Kasumi-1 (cell line): ENCODE data around the gene BCORL1.

Experiments used
- DNase-seq, 2 experiments: peaks; one replicate each; lab custom pipeline; 2025; lab: John Stamatoyannopoulos, UW

Gene BCORL1

DNA sequence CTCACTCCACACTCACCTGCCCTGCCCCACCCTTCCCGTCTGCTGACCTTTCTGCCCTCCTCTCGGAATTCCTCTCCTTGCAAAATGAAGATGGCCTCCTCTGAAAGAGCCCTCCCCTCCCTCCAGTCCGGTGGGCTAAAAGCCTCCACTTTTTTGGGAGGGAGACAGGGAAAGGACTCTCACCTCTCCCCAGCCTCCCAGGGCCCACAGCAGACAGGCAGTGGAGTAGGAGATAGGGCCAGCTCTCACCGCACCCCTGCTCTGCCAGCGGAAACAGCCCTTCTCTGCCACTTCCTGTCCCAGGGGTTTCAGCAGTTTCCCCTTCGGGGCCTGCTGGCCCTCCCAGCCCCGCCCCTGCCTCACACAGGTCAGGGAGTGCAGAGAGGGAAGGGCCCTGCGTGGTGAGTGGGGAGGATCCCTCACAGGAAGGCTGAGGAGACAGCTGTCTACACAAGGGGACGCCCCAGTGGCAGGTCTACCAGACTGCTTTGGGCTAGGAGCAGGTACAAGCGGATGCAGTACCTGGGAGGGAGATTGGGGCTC, 109.6 kb downstream of the BCORL1 start:
- peak; percentile 78 to 85 for DNase-seq

DNA sequence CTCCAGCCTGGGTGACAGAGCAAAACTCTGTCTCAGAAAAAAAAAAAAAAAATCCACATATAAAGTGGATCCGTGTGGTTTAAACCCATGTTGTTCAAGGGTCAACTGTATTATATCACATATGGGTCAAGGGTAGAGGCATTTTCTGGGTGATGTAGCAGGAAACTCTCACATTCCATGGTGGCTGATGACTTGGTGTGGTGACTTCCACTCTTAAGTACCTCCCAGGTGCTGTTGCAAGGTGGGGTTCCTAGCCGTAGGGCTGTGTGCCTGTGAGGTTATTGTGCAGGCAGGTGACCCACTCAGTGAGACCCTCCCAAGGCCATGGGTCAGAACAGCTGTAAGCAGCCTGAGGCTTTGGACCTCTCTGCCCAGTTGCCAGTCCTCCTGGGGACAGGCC, 110.8 kb downstream of the BCORL1 start:
- DNase-seq, result no peak

DNA sequence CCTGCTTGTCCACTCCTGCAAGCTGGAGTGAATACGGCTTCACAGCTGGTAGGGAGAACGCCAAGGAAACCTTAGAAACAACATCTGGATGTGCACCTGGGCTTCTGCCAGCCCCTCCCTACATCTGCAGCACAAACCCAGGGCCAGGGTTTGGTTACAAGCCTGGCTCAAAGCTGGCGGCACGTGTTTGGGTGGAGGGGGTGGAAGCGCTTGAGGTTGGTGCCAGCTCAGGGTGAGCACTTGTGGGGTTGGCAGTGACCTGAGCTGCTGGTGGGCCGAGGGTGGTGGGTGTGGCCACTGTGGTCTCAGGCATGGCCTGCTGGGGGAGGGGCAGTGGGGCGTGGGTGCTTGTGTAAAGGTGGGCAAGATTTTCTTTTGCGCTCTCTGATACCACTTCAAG, 112.3 kb downstream of the BCORL1 start:
- no peak for DNase-seq

- DNase-seq, result no peak
These were observed 113.0 kb downstream of the BCORL1 start for GRCh38 chrX:130095249-130096030.

- DNase-seq, result no peak
These were observed 115.2 kb downstream of the BCORL1 start for GRCh38 chrX:130097507-130098209.

GRCh38 chrX:130098210-130098552, 115.7 kb downstream of the BCORL1 start:
- no peak for DNase-seq

- no peak for DNase-seq
These were observed 117.7 kb downstream of the BCORL1 start for GRCh38 chrX:130100180-130100579.

- no peak for DNase-seq
These were observed 121.2 kb downstream of the BCORL1 start for GRCh38 chrX:130103605-130104004.

DNA sequence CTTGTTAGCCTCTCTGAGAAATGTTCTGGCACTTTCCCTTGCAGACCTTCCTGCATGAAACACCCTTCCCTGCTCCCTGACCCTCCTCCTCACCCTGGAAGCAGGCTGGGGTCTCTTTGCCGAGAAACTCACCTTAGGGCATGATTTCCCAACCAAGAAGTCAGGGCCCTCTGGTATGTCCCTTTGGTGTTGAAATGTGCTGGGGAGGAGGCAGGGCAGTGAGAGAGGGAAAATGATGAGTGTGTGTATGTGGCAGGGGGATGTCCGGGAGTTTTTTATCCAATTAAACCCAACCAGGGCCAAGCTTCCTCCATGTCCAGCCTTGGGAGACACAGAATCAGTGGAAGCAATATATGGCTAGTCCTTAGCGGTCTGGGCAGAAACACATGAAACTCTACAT, 122.8 kb downstream of the BCORL1 start:
- DNase-seq, result no peak

GRCh38 chrX:130106071-130106470, 123.6 kb downstream of the BCORL1 start:
- no peak for DNase-seq
